ENCODE measurements around the gene DLGAP3.

Gene DLGAP3

DNA sequence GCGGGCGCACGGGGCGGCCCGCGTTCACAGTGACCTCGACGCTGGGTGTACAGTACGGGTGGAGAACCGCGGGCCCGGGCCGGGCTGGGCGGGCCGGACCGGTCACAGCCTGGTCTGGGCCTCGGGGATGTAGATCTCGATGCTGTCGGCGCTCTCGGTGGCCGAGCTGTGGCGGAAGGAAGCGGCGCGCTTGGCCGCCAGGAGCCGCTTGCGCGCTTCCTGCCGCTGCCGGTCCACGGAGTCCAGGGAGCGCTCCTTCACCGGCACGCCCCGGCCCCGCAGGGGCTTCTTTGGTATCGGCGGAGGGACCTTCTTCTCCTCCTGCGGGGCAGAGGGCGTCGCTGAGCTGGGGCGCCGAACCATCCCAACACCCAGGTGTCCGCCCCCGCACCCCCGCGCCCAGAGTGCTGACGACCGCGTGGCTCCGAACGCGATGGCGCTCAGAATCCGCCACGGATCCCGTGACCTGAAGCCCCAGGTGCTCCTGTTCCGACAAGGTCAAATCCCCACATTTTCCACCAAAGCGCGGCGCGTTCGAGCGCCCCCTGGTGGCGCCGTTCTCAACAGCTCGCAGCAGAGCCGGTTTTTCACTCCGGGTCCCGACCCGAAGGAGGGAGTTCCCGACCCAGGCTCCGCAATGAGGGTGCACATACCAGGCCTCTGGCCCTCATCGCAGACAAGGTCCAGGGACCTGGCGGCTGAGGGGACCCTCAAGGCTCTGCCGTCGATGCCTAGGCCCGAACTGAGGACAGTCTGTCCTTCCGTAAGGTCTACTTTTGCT, 63.3 kb downstream of the DLGAP3 start:
- peak; percentile 80 to 96 (median 86) for DNase-seq

DNA sequence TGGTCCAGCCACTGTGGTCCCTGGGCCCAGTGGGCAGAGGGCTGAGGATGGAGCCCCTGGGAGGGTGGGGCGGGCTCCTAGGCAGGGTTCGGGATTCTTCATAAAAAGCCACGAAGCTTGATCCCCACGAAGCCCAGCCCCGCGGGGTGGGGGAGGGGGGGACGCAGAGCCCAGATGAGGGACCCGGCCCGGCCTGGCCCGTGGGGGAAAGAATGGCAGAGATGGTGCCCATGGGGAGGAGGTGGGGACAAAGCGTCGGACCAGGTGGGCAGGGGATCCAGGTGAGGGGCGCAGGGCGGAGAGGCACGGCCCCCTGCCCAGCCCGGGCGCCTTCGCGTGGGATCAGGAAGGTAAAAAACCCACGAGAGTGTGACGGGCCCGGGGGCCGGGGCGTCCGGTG, 63.9 kb downstream of the DLGAP3 start:
- no peak for DNase-seq

DNA sequence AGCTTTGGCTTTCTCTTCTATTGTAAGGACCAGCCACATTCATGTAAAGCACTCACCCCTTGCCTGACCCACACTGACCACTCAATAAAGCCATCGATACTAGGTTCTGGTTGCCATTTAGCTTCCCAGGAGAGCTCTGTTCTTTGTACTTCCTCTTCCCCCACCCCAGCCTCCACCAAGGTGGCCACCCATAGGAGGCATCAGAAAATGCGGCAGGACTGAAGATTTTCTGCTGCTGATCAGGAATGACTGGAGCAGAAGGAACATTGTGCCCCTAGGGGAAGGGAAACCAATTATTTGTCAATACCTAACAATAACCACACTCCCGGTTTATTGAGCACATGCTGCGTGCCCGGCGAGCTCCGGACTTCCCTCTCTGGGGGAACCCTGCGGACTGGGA, 64.7 kb downstream of the DLGAP3 start:
- no peak for DNase-seq

DNA sequence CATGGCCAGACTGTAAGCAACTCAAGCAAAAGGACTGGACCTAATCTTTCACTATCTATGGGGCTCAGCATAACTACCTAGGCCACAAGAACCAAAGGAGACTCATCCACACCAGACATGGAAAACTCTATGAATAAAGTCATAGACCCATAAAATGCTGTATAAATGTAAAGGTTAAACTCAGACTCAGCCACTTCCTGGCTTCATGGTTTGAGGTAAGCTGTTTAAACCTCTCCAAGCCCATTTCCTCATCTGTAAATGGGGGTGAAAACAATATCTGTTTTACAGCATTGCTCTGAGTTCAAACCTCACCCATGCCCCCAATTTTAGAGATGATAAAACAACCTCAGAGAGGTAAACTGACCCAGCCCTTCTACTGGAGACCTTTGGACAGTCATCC, 65.9 kb downstream of the DLGAP3 start:
- DNase-seq = no peak

DNA sequence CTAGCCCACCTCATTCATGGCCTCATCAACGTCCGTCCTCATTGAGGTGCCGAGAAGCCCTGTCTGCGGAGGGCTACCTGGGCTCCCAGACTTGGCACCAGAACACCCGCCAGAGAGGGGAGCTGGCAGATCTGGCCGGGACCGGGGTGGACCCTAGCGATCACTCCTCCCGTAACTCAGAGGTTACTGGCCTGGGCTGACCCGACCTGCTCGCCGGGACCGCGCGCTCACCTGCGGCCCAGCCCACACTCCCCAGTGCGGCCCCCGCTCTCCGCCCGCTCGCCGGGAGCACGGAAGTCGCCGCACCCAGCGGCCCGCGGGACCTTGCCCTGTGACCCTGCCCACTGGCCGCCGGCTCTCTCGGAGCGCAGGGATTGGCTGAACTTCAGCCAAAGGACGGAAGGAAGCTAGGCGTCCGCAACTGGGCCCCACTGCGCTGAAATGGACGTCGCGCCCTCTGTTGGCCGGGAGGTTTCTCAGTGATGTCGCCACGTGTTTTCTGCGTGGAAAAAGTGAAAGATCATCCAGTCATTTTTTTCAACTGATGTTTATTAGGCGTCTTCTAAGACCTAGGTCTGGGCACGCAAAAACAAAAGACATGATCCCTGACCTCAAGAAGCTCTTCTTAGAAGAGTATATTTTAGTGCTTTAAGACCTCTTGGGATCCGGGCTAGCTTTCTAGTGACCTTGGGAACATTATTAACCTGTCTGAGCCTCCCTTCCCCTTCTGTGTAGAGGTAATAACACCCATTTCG, 69.8 kb downstream of the DLGAP3 start, which contains the start of gene SMIM12:
SMIM12 (minus strand) TSS at position 304 of the 755 bp plus-strand sequence. CDS start 3,772 bp downstream, outside the sequence.
- peak; percentile 76 to 83 (median 80) for DNase-seq

DNA sequence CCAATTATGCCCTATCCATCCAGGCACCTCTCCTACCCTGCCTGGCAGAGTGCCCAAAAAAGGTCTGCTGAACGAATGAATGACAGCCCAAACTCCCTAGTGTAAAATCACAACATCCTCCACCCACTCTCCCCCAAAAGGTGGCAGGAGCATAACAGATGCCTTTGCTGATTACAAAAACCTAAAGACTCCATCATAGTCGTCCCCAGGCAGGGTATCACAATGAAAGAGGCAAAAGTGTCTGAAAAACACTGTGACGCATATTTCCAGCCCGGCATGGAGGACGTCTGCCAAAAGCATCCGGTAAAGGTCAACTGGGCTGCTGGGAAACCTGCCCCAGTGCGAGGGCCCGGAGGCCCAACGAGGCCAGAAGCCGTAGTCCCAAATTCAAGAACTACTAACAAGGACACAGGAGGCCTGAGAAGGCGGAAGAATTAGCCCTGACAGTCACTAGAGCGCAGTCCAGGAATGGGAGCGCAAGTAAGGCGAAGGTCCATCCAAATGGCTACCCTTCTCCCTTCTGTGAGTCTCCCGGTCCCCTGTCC, 70.5 kb downstream of the DLGAP3 start:
- DNase-seq = no peak

DNA sequence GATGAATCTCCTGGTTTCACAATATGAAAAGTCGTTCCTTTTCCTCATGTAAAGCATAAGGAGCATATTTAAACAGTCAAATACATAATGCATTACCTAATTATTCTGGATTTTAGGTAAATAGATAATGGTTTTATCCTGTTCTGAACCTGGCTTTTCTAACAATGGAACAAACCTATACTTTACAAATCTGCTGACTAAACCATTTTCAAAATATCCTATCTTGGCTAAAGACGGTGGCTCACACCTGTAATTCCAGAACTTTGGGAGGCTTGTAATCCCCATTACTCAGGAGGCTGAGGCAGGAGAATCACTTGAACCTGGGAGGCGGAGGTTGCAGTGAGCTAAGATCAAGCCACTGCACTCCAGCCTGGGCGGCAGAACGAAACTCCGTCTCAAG, 72.8 kb downstream of the DLGAP3 start:
- DNase-seq = no peak

DNA sequence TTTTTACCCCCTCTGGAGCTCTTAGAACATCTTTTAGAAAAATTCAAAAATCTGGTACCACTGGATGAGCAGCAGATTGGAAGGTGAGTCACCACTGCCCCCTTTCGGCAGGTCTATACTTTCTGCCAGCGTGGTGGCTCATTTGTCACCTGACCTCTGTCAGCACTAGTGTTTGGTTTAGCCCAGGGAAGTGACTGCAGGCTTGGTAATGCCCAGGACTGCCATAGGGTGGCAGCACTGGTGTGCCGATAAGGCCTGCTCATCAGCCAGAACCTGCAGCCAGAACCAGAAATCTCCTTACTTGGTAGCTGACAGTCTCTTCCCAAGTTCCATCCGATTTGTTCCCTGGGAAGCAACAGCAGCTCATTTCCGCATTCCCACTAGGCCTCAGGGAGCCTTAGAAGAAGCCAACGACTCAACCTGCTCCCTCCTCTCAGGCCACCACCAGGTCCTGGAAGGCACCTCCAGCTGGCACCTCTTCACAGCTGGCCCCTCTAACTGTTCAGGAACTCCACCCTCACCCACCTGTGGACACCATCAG, 76.7 kb downstream of the DLGAP3 start:
- DNase-seq = peak; percentile 76 to 84 (median 78)

DNA sequence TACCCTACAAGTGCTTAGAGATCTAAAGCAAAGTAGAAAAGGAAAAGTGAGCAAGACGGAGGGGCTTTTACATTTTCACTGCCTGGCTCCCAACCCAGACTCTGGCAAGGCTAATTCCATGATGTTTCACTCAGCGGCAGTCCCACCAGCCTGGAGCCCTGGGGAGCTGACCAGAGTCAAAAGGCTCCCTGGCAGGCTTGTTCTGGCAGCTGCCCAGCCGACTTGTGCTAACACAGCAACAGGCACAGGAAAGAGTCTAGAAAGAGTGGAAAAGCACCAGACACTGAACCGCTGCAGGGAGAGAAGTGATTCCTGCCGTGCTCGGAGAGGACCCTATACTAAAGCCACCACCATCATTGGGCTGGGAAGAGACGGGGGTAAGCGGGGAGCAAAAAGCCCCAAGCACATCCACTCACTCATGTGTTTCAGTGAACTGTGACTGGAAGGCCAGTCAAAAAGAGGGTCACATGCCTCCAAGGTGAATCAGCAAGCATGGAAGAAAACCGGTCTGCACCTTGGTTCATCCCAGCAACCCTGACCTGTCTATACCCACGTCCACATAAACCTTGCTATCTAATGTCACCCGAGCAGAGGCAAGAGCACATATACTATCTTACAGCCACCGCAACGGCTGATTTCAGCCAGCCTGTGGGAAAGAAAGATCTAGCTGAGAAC, 77.9 kb downstream of the DLGAP3 start:
- DNase-seq = no peak

DNA sequence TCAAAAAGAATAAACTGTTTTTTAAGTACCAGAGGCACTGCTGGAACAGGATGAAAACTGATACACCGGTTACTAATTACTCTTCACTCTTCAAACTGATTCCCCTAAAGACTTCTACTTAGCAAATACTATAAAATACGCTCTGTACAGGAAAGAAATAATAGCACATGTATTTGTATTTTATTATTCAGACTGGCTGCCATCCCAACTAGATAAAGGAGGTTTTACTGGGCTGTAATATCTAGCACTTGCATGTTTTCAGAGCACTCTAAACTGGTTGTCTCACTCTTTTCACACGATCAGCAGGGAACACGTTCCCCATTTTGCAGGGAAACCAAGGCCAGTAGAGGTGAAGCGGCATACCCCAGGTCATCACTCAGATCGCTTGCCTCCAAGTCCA, 79.1 kb downstream of the DLGAP3 start:
- DNase-seq = no peak

DNA sequence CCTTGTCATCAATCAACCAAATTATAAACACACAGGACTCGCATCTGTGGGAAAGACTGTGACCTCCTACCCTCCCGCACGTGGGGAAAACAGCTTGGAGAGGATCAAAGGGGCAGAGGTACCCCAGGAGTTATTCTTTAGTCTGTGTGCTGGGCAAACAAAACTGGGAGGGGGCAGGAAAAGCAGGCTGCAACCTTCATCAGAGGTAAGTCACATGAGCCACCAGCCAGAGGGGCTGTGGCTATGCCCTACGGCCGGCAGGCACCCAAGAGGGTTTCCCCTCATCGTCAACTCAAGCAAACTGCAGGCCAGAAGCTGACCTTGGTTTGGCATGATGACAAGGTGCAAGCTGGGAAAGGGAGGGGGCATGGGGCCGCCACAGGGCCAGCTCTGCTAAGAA, 82.4 kb downstream of the DLGAP3 start:
- DNase-seq = no peak

DNA sequence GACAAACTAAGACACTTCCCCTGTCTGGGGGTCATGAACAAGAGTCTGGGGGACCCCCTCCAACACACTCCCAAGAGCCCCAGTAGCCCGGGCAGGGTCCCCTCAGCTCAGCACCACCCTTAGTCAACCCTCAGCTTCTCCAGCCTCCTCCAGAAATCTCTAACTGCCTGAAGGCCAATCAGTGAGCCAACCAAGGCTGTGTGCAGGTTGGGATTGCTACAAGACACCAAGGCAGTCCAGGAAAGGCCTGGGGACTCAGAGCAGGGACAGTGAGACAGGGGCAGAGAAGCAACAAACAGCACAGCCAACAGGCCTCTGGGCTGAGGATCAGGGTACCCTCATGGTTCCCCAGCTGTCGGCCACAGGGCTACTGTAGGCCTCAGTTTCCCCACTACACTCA, 83.2 kb downstream of the DLGAP3 start:
- DNase-seq = no peak

DNA sequence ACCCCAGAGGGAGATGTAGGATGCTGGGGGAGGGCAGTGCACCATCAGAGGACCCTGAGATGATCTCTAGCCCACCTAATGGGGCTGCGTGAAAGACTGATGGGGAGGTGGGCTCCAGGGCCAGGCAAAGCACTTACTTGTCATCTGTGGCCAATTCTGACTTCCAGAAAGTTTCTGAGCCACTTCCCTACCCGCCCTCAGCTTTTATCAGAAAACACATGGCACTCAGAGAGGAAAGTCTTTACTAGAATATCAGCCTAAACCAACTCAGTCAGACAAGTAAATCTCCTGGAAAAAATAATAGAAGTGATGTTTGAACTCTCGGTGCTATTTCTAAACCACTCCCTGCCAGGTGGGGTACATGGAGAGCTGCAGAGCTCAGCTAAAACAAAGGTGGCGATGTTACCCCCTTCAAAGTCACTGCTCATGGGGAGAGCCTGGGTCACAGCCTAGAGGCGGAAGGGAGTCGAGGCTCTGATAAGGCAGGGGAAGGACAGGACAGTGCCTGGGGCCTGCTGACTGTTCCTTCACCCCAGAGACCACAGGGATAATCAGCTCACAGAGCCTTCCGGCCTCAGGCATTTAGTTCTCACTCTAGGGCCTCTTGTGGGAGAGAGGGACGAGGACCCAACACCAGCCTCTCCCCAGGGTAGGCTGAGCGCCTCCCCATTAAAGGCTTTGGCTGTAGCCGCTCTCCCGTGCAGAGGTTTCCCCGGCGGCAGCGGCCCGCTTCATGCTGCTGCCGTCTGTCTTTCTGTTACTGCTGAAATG, 84.1 kb downstream of the DLGAP3 start:
- DNase-seq = no peak

DNA sequence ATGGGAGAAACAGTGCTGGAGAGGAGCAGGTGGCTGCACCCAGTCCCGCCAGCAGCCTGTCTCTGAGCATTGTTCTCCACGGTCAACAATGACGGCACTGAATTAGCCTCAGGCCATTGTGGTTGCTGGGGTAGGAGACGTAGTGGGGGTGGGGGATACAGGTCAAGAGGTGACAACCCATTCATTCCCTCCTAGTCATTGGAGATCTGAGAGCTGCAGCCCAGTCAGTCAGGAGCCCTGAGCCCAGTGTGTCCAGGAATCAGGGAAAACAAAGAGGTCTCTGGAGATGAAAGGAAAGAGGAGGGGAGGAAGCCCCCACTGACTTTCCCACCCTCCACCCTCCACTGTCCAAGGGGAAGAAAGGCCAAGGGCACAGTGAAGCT, 85.2 kb downstream of the DLGAP3 start:
- DNase-seq = no peak

DNA sequence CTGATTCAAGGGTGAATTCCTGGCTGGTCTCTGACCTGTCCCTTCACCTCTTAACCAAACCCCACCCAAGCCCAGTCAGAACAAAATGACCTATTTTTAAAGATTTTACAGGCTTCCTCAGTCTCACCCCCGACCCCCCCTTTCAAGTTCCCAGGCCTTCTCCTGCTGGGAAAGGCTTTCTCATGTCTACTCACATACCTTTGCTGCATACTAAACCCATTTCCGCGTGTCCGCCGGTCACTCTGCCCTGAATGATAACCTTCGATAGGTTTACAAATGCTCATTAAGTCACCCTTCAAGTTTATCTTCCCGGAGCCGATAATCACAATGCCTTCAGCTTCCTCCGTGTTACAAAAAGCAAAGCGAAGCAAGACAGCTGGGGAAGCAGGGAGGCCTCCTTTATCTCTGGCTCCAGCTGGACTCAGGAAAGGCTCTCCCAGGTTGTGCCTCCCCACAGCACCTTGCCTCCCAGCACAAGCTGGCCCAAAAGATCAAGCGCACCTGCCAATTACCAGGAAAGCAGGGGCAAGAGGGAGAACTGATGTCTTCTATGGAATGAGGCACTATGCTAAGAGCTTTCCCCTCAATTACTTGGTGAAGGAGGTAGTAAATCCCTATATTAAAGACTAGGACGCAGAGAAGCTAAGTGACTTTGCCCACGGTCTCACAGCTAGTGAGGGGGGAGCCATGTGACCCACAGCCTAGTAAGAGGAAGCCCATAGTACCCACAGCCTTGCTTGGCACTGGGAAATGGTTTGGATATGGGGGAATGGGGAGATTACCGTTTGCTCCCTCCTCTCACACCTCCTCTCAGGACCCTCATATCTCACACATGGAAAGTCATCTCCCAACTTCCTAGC, 85.8 kb downstream of the DLGAP3 start:
- DNase-seq = no peak

DNA sequence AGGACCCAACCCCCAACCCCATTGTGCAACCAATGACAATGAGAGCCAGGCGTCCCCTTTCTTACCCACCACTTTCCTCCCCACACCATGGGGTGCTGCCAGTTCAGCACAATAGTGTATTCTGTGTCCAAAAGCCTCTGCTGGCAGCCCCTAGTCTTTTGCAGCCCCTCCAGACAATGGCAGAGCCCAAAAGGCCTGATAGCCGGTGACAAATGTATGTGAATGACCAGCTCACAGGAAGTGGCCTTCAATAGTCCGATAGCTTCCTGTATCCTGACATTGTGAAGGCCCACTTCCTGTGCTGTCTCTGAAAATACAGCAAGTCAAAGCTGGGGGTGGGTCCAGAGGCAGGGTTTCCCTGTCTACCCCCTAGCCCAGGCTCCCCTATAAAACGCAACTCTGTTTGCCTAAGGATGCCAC, 86.5 kb downstream of the DLGAP3 start:
- no peak for DNase-seq

DNA sequence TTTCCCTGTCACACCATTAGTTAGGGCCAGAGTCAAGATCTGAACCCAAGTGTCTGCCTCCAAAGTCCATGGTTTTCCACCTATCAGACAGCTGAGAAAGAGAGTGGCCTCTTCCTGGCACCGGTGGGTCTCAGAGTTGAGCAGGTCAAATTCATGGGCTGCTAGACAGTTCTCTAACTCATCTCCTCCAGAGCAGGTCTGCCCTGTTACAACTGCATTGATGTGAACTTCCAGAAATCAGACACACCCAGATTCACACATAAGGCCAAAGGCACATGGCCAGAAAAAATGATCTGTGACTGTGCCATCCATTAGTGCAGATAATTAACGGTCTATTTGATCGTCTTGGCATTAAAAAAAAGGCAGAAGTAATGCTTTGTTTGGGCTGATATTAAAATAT, 87.4 kb downstream of the DLGAP3 start:
- no peak for DNase-seq

DNA sequence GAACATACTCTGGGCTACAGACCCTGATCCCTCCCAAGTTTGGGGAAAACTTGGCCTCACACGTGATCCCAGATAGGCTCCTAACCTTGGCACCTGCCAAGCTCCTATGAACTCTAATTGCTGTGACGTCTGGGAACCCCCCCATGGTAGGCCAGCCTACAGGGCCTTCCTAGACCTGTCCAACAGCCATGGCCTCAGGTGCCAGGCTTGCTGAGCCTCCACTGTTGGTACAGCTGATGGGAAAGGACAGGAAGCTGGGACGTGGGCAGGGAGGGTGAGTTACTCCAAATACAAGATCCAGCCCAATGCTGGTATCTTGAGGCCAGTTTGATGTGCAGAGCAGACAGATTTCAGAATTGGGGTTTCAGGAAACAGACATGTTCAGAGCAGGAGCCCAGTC, 89.0 kb downstream of the DLGAP3 start:
- DNase-seq = no peak

DNA sequence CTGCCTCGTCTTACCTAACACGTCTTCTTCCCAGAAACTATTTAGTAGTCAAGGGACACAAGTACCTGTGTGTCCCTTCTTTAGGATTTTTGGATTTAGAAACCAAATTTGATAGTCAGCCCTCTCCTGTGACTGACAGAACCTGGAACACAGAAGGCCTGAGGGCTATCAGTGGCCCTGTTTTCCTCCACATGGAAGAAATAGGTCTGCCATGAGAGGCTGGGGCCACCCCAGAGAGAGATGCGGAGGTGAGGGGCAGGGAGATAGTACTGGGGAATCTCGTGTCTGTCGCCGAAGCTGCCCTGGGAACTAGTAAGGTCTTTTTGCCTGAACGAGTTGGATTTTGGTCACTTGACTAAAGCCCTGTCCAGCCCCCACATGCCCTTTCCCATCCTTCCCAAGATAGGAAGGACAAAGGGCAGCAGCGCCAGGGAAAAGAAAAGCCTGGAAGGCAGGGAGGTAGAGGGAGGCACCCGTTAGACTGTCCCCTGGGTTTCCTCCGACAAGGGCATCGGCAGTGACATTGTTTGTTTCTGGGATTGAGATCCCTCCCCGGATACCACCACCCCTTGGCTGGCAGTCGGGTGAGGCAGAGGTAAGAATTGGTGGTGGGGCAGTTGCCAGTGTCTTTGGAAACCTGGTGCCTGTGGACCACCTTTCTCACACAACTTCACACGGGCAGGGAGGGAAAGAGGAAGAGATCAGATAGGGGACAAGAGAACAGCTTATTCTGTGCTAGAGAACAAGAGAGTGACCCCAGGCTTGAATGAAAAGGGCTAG, 89.7 kb downstream of the DLGAP3 start:
- no peak for DNase-seq

DNA sequence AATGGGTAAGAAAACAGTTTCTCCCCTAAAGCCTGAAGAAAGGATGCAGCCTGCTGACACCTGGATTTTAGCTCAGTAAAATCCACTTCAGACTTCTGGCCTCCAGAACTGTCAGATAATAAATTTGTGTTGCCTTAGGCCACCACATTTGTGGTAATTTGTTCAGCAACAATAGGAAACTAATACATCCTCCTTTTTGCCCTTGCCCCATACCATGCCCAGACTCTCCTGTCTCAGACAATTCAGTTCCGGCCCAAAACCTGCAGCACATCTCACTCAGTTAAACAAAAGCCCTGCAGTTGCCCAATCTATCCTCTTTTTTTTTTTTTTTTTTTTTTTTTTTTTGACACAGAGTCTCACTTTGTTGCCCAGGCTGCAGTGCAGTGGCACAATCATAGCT, 95.7 kb downstream of the DLGAP3 start:
- DNase-seq = no peak

All from activated CD4-positive, CD25-positive, alpha-beta regulatory T cell (primary cell).